ENCODE measurements around the gene MGAT5.

The MGAT5 gene

GRCh38 chr2:134235510-134236144, 18.2 kb upstream of the MGAT5 start:
- no peak overlapping the region for H3K4me3 Mint-ChIP-seq
- no peaks in the 10 kb centered on the region for H3K27me3 Mint-ChIP-seq
- intact Hi-C loops (cut with micrococcal nuclease) = no loop called here
- peak overlapping the region; percentile 63 for H3K27ac Mint-ChIP-seq
- no peaks in the 10 kb centered on the region for H3K9me3 Mint-ChIP-seq
- H3K36me3 Mint-ChIP-seq (ENCODE audit: low read depth) = peaks cover 16% of the 10 kb centered on the region
- peaks cover 46% of the 10 kb centered on the region for H3K4me1 Mint-ChIP-seq (ENCODE audit: low read depth)

GRCh38 chr2:134238371-134238770, 15.5 kb upstream of the MGAT5 start:
- Mint-ChIP-seq H3K36me3 (ENCODE audit: low read depth) (peaks cover 16% of the 10 kb centered on the region), H3K9me3 (no peaks in the 10 kb centered on the region), H3K27me3 (no peaks in the 10 kb centered on the region), H3K4me1 (ENCODE audit: low read depth) (peaks cover 27% of the 10 kb centered on the region), H3K4me3 (no peak overlapping the region), H3K27ac (no peak overlapping the region)
- intact Hi-C loops (cut with micrococcal nuclease) = no loop called here

DNA sequence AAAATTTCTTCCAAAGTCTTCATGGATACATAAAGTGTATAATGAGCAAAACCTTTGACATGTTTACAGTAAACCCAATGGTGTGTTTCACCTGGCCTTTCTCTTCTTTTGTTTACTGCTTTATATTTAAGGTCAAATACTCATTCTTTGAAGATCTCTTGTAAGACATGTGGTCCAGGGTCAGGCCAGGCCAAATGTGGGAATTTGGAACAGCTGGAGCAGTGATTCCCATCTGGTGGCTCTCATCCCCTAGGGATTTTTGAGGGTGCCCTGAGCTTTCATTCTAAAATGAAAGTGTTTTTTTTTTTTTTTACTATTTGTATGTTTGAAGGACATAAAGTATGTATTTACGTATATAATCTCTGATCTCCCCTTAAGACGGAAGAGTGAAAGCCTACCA, 13.8 kb upstream of the MGAT5 start:
- Mint-ChIP-seq H3K9me3 (no peaks in the 10 kb centered on the region), H3K4me3 (no peak overlapping the region), H3K27me3 (no peaks in the 10 kb centered on the region), H3K27ac (no peak overlapping the region), H3K36me3 (ENCODE audit: low read depth) (peaks cover 14% of the 10 kb centered on the region), H3K4me1 (ENCODE audit: low read depth) (peaks cover 19% of the 10 kb centered on the region)
- intact Hi-C loops (cut with micrococcal nuclease) = no loop called here

GRCh38 chr2:134241911-134242310, 12.0 kb upstream of the MGAT5 start:
- intact Hi-C loops (cut with micrococcal nuclease) = no loop called here
- Mint-ChIP-seq H3K36me3 (ENCODE audit: low read depth) (no peaks in the 10 kb centered on the region), H3K9me3 (no peaks in the 10 kb centered on the region), H3K4me3 (no peak overlapping the region), H3K27ac (no peak overlapping the region), H3K4me1 (ENCODE audit: low read depth) (peaks cover 30% of the 10 kb centered on the region), H3K27me3 (no peaks in the 10 kb centered on the region)

- Mint-ChIP-seq H3K27me3 (no peaks in the 10 kb centered on the region), H3K27ac (no peak overlapping the region), H3K9me3 (no peaks in the 10 kb centered on the region), H3K36me3 (ENCODE audit: low read depth) (no peaks in the 10 kb centered on the region), H3K4me3 (no peak overlapping the region), H3K4me1 (ENCODE audit: low read depth) (peaks cover 40% of the 10 kb centered on the region)
- intact Hi-C loops (cut with micrococcal nuclease) = no loop called here
These were observed 10.6 kb upstream of the MGAT5 start for GRCh38 chr2:134243244-134243643.

GRCh38 chr2:134244086-134244485, 9.8 kb upstream of the MGAT5 start:
- Mint-ChIP-seq H3K9me3 (no peaks in the 10 kb centered on the region), H3K4me3 (no peak overlapping the region), H3K27ac (no peak overlapping the region), H3K27me3 (no peaks in the 10 kb centered on the region), H3K4me1 (ENCODE audit: low read depth) (peaks cover 48% of the 10 kb centered on the region), H3K36me3 (ENCODE audit: low read depth) (no peaks in the 10 kb centered on the region)
- intact Hi-C loops (cut with micrococcal nuclease) = no loop called here

- intact Hi-C loops (cut with micrococcal nuclease) = no loop called here
- Mint-ChIP-seq H3K27me3 (no peaks in the 10 kb centered on the region), H3K27ac (no peak overlapping the region), H3K4me1 (ENCODE audit: low read depth) (peaks cover 49% of the 10 kb centered on the region), H3K36me3 (ENCODE audit: low read depth) (peaks cover under 1% of the 10 kb centered on the region), H3K4me3 (no peak overlapping the region), H3K9me3 (no peaks in the 10 kb centered on the region)
These were observed 9.3 kb upstream of the MGAT5 start for GRCh38 chr2:134244587-134244986.

DNA sequence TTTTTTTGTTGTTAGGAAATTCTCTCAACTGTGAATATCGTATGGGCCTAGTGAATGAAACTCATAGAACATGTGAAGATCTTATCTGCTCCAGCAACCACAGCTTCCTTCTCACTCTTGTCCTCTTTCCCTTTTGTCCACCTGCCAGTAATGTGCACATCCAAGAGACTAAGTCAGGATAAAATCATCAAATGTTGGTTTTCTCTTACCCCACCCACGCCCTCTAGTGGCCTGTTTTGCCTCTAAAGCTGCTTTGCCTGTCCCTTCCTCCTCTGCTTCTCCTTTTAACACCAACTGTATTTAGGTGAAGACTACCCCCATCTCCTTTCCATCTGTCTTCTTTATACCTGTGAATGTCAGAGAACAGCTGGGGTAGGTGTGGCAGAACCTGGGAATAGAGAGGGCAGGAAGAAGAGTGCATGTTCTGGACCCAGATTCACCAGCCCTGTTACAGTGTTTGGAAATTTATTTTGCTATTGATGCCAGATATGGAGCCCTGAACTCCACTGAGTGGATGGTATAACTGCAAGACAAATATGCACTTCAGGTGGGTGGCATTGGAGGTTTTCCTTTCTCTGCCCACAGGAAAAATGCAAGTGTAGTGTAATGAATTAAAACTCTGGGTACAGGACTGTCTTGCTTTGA, 8.4 kb upstream of the MGAT5 start:
- H3K27ac Mint-ChIP-seq = no peak overlapping the region
- intact Hi-C loops (cut with micrococcal nuclease) = loop anchor here (1.0 kb wide), 1 partner anchor 127 kb away; no protein-coding TSS in a partner anchor
- no peaks in the 10 kb centered on the region for H3K27me3 Mint-ChIP-seq
- H3K9me3 Mint-ChIP-seq = no peaks in the 10 kb centered on the region
- peaks cover 57% of the 10 kb centered on the region for H3K4me1 Mint-ChIP-seq (ENCODE audit: low read depth)
- H3K4me3 Mint-ChIP-seq = no peak overlapping the region
- peaks cover 6% of the 10 kb centered on the region for H3K36me3 Mint-ChIP-seq (ENCODE audit: low read depth)

- Mint-ChIP-seq H3K36me3 (ENCODE audit: low read depth) (peaks cover 6% of the 10 kb centered on the region), H3K4me3 (peak overlapping the region; percentile 46)
These were observed 7.6 kb upstream of the MGAT5 start for GRCh38 chr2:134246154-134246874.

DNA sequence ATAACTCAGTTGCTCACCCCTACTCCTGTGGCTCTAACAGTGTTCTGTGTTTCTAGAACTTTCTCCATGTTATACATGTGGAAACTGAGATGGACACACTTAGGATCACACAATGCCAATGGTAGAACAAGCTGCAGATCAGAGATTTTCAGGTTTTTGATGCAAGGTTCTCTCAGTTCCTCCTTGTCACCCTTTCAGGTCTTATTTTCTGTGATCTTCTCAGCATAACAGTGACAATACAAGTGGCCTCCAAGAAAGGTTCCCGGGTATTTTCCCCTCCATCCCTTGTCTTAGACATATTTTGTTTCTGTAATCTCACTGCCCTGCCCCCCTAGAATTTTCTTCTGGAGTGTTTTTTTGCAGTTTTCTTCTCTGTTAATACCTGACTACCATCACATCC, 6.2 kb upstream of the MGAT5 start:
- H3K27ac Mint-ChIP-seq = no peak overlapping the region

More at GRCh38 chr2:134246154-134246874, 7.6 kb upstream of the MGAT5 start:
- intact Hi-C loops (cut with micrococcal nuclease) = no loop called here
- H3K27ac Mint-ChIP-seq = peak overlapping the region; percentile 57
- no peaks in the 10 kb centered on the region for H3K9me3 Mint-ChIP-seq
- H3K4me1 Mint-ChIP-seq (ENCODE audit: low read depth) = peaks cover 65% of the 10 kb centered on the region
- H3K27me3 Mint-ChIP-seq = no peaks in the 10 kb centered on the region

GRCh38 chr2:134248913-134249312, 5.0 kb upstream of the MGAT5 start:
- Mint-ChIP-seq H3K36me3 (ENCODE audit: low read depth) (peaks cover 13% of the 10 kb centered on the region), H3K9me3 (no peaks in the 10 kb centered on the region), H3K4me3 (no peak overlapping the region), H3K4me1 (ENCODE audit: low read depth) (peaks cover 87% of the 10 kb centered on the region), H3K27ac (peak overlapping the region; percentile 16), H3K27me3 (no peaks in the 10 kb centered on the region)
- intact Hi-C loops (cut with micrococcal nuclease) = no loop called here

More for the DNA sequence above, 6.2 kb upstream of the MGAT5 start:
- Mint-ChIP-seq H3K4me1 (ENCODE audit: low read depth) (peaks cover 77% of the 10 kb centered on the region), H3K36me3 (ENCODE audit: low read depth) (peaks cover 6% of the 10 kb centered on the region), H3K9me3 (no peaks in the 10 kb centered on the region), H3K27me3 (no peaks in the 10 kb centered on the region), H3K4me3 (no peak overlapping the region)
- intact Hi-C loops (cut with micrococcal nuclease) = no loop called here

GRCh38 chr2:134249755-134250154, 4.1 kb upstream of the MGAT5 start:
- no peak overlapping the region for H3K27ac Mint-ChIP-seq
- H3K27me3 Mint-ChIP-seq = no peaks in the 10 kb centered on the region

GRCh38 chr2:134250840-134251461, 2.9 kb upstream of the MGAT5 start:
- Mint-ChIP-seq H3K9me3 (no peaks in the 10 kb centered on the region), H3K27me3 (no peaks in the 10 kb centered on the region), H3K36me3 (ENCODE audit: low read depth) (peaks cover 34% of the 10 kb centered on the region), H3K4me1 (ENCODE audit: low read depth) (peaks cover 80% of the 10 kb centered on the region), H3K4me3 (no peak overlapping the region), H3K27ac (no peak overlapping the region)
- intact Hi-C loops (cut with micrococcal nuclease) = no loop called here

More at GRCh38 chr2:134249755-134250154, 4.1 kb upstream of the MGAT5 start:
- no peak overlapping the region for H3K4me3 Mint-ChIP-seq
- no peaks in the 10 kb centered on the region for H3K9me3 Mint-ChIP-seq
- H3K36me3 Mint-ChIP-seq (ENCODE audit: low read depth) = peaks cover 22% of the 10 kb centered on the region
- intact Hi-C loops (cut with micrococcal nuclease) = no loop called here
- peaks cover 89% of the 10 kb centered on the region for H3K4me1 Mint-ChIP-seq (ENCODE audit: low read depth)
